CD8-positive, alpha-beta memory T cell (primary cell): Measurements from ENCODE around the gene OR10A2. TPM values are rescaled to one million over a fixed set of nuclear protein-coding genes. Genes with fewer than 3 reads are reported as not detected.
"Not testable (repeated sequence)": the region's sequence is repeated elsewhere in the genome, so short reads cannot be mapped to it uniquely, and the experiment has no call there.

Experiments
- CTCF ChIA-PET: fragments of 350-600 bp; sonication (Branson Sonifier 250); formaldehyde crosslinking; loops from one replicate; lab custom pipeline; 2021; ENCODE audit warnings: antibody characterized with exemption; lab: Charles Lee
- POLR2A ChIA-PET: fragments of 350-600 bp; sonication (Branson Sonifier 250); formaldehyde crosslinking; loops from one replicate; lab custom pipeline; 2021; ENCODE audit warnings: antibody characterized with exemption; lab: Charles Lee
- DNase-seq, 5 donors: peaks; one replicate each; pipeline versions ENCODE4 v3.0.0 to v3.0.0-alpha.2; 2020 to 2022; ENCODE audit warnings: mixed read lengths in 1 of 5
- H3K27ac ChIP-seq: one replicate; pipeline ENCODE4 v1.7.0; 2013; ENCODE audit warnings: low read depth, mild to moderate bottlenecking, low read length, moderate library complexity
- H3K27me3 ChIP-seq: 2 replicates; pipeline ENCODE4 v1.7.0; 2013; ENCODE audit warnings: low read length, mild to moderate bottlenecking; ENCODE audit not compliant: insufficient read depth, poor library complexity, severe bottlenecking
- H3K36me3 ChIP-seq: 2 replicates; pipeline ENCODE4 v1.7.0; 2013; ENCODE audit warnings: mild to moderate bottlenecking, low read length, moderate library complexity; ENCODE audit not compliant: insufficient read depth
- H3K4me1 ChIP-seq: 2 replicates; pipeline ENCODE4 v1.7.0; 2013; ENCODE audit warnings: mild to moderate bottlenecking, low read length, moderate library complexity; ENCODE audit not compliant: insufficient read depth
- H3K4me3 ChIP-seq: 2 replicates; pipeline ENCODE4 v1.7.0; 2013; ENCODE audit warnings: mild to moderate bottlenecking, low read length
- H3K9me3 ChIP-seq: 2 replicates; pipeline ENCODE4 v1.7.0; 2013; ENCODE audit warnings: mild to moderate bottlenecking, low read length
- H3K27ac Mint-ChIP-seq, 8 donors: one replicate each; pipeline ENCODE4 v1.8.0; 2020 to 2021; ENCODE audit warnings: mixed read lengths in 8 of 8, mild to moderate bottlenecking in 6 of 8, inconsistent platforms in 3 of 8, moderate library complexity in 3 of 8
- H3K27me3 Mint-ChIP-seq, 2 donors: one replicate each; pipeline ENCODE4 v1.8.0; 2020 to 2021; ENCODE audit warnings: mixed read lengths in 2 of 2, mild to moderate bottlenecking in 1 of 2, moderate library complexity in 1 of 2
- H3K36me3 Mint-ChIP-seq, 3 donors: one replicate each; pipeline ENCODE4 v1.8.0; 2020 to 2021; ENCODE audit warnings: mixed read lengths in 3 of 3, inconsistent platforms in 1 of 3, mild to moderate bottlenecking in 1 of 3
- H3K4me1 Mint-ChIP-seq, 3 donors: one replicate each; pipeline ENCODE4 v1.8.0; 2020 to 2021; ENCODE audit warnings: mixed read lengths in 3 of 3, inconsistent platforms in 1 of 3, mild to moderate bottlenecking in 1 of 3
- H3K4me3 Mint-ChIP-seq, 7 donors: one replicate each; pipeline ENCODE4 v1.8.0; 2020 to 2021; ENCODE audit warnings: mixed read lengths in 7 of 7, mild to moderate bottlenecking in 6 of 7, moderate library complexity in 4 of 7, inconsistent platforms in 2 of 7
- H3K9me3 Mint-ChIP-seq, 5 donors: one replicate each; pipeline ENCODE4 v1.8.0; 2020 to 2022; ENCODE audit warnings: mixed read lengths in 5 of 5, mild to moderate bottlenecking in 3 of 5, moderate library complexity in 2 of 5, inconsistent platforms in 1 of 5
- polyA plus RNA-seq: library from polyadenylated mRNA; unstranded; fragments of 300-500 nt; fragmentation: Illumina TruSeq; gene quantifications from one replicate; pipeline ENCODE4 v1.2.3, GENCODE V29; 2021
- total RNA-seq, 2 experiments: library from RNA; stranded (reverse); gene quantifications; one replicate each; pipeline ENCODE4 v1.2.3, GENCODE V29; 2021

Gene OR10A2
- total and polyA plus RNA-seq, 3 experiments from 2014 or later: not detected

DNA sequence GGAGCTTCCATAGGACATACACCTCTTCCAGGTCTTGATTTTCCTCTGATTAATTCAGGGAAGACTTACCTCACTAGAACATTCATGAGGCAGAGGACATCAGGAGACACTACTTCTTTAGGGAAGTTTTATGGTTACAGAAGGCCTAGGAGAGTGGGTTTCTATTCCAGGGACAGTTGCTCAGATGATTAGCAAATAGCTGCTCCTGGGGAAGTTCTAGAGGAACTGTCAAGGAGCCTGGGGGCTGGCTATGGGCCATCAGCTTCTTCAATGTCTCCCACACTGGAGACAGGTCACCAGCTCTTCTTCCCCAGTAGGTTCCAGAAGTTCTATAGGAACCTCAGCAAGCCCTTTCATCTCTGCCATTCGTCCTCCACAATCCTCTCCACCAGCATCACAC, 28.8 kb upstream of the OR10A2 start:
- no peak overlapping the region for H3K4me3 Mint-ChIP-seq
- no peak overlapping the region for H3K27ac Mint-ChIP-seq
- Histone ChIP-seq H3K4me3 (no peak overlapping the region), H3K9me3 (no peaks in the 10 kb centered on the region), H3K36me3 (no peaks in the 10 kb centered on the region), H3K27ac (no peak overlapping the region), H3K27me3 (no peaks in the 10 kb centered on the region), H3K4me1 (no peaks in the 10 kb centered on the region)
- no peaks in the 10 kb centered on the region for H3K9me3 Mint-ChIP-seq
- POLR2A ChIA-PET: no interaction called here
- no peaks in the 10 kb centered on the region for H3K4me1 Mint-ChIP-seq
- CTCF ChIA-PET: no interaction called here
- no peaks in the 10 kb centered on the region for H3K36me3 Mint-ChIP-seq
- peaks cover 2 to 15% of the 10 kb centered on the region in 2 donors for H3K27me3 Mint-ChIP-seq
- no peak for DNase-seq

DNA sequence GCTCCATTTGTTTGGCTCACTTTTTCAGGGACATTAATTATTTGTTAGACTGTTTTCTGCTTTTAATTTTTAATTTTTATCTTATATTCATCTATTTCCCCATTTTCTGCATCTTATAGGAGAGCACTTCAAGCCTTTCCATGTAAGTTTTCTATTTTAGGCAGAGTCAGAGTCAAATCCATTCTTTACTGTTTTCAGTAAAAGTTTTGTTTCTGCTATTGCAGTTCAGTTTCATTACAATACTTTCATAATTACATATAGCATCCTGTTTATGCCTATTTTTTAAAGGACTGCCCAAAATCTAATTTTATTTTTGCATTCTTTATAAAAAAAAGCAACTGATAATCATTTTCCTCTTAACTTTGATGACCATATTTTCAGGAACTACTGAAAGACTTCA, 21.2 kb upstream of the OR10A2 start:
- no peak overlapping the region for H3K4me3 Mint-ChIP-seq
- POLR2A ChIA-PET: no interaction called here
- H3K27me3 ChIP-seq: no peaks in the 10 kb centered on the region
- no peaks in the 10 kb centered on the region for H3K4me1 ChIP-seq
- H3K27ac ChIP-seq: no peak overlapping the region
- H3K36me3 Mint-ChIP-seq: peaks cover 0 to 1% (median 0%) of the 10 kb centered on the region in 3 donors
- no peaks in the 10 kb centered on the region for H3K4me1 Mint-ChIP-seq
- H3K27ac Mint-ChIP-seq: no peak overlapping the region
- CTCF ChIA-PET: no interaction called here
- no peak overlapping the region for H3K4me3 ChIP-seq
- H3K27me3 Mint-ChIP-seq: peaks cover 4 to 36% of the 10 kb centered on the region in 2 donors
- no peak for DNase-seq
- H3K9me3 Mint-ChIP-seq: peaks cover 0 to 3% (median 0%) of the 10 kb centered on the region in 5 donors
- no peaks in the 10 kb centered on the region for H3K36me3 ChIP-seq
- H3K9me3 ChIP-seq: no peaks in the 10 kb centered on the region

DNA sequence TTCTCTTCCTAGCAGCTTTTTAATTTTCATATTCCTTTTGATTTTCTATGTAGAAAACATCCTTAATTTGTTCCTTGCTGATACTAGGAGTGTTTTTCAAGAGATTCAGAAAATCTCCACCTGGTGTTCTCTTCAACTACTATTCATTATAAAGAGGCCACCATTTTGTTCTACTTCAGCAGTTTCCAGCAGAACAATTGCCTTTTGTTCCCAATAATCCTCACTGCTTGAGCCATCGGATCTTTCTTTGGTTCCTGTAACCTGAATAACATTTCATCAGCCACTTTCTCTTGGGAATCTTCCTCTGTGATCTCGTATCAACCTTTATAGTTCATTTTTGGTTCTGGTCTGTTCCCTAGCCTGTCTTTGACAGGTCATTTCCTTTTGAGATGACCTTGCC, 19.2 kb upstream of the OR10A2 start:
- CTCF ChIA-PET: interaction anchor here (1.2 kb wide), 1 partner anchor 30 kb away, joined by 5 read pairs; no protein-coding TSS in a partner anchor
- H3K27me3 Mint-ChIP-seq: peaks cover 10 to 44% of the 10 kb centered on the region in 2 donors
- Histone ChIP-seq H3K9me3 (no peaks in the 10 kb centered on the region), H3K27ac (no peak overlapping the region), H3K36me3 (no peaks in the 10 kb centered on the region), H3K4me1 (no peaks in the 10 kb centered on the region), H3K4me3 (no peak overlapping the region), H3K27me3 (no peaks in the 10 kb centered on the region)
- DNase-seq: no peak
- no peak overlapping the region for H3K27ac Mint-ChIP-seq
- no peaks in the 10 kb centered on the region for H3K4me1 Mint-ChIP-seq
- POLR2A ChIA-PET: no interaction called here
- H3K9me3 Mint-ChIP-seq: peaks cover 0 to 3% (median 0%) of the 10 kb centered on the region in 5 donors
- peaks cover 0 to 1% (median 0%) of the 10 kb centered on the region in 3 donors for H3K36me3 Mint-ChIP-seq
- H3K4me3 Mint-ChIP-seq: no peak overlapping the region

DNA sequence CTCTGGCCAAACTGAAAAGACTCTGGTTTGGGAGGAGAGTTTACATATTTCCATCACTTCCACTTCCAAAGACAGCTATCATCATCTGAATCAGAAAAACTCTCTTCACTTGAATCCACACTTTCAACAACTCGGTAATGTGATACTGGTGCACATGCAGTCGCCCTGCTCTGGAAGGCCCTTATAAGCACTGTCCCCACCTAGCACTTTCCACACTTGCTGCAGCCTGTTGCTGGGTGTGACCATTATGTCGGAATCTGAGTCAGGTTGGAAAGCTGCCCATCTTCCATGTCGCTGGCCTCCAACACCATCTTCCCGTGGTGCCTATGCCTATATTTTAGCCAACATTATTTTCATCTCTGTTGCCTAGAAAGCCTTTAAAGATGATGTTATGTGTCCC, 18.5 kb upstream of the OR10A2 start:
- Histone ChIP-seq H3K9me3 (no peaks in the 10 kb centered on the region), H3K27ac (no peak overlapping the region), H3K36me3 (no peaks in the 10 kb centered on the region), H3K27me3 (no peaks in the 10 kb centered on the region), H3K4me3 (no peak overlapping the region), H3K4me1 (no peaks in the 10 kb centered on the region)
- DNase-seq: no peak
- peaks cover 0 to 1% (median 0%) of the 10 kb centered on the region in 3 donors for H3K36me3 Mint-ChIP-seq
- H3K27ac Mint-ChIP-seq: no peak overlapping the region
- H3K27me3 Mint-ChIP-seq: peaks cover 10 to 49% of the 10 kb centered on the region in 2 donors
- H3K9me3 Mint-ChIP-seq: peaks cover 0 to 3% (median 0%) of the 10 kb centered on the region in 5 donors
- H3K4me1 Mint-ChIP-seq: no peaks in the 10 kb centered on the region
- POLR2A ChIA-PET: no interaction called here
- CTCF ChIA-PET: no interaction called here
- H3K4me3 Mint-ChIP-seq: no peak overlapping the region

DNA sequence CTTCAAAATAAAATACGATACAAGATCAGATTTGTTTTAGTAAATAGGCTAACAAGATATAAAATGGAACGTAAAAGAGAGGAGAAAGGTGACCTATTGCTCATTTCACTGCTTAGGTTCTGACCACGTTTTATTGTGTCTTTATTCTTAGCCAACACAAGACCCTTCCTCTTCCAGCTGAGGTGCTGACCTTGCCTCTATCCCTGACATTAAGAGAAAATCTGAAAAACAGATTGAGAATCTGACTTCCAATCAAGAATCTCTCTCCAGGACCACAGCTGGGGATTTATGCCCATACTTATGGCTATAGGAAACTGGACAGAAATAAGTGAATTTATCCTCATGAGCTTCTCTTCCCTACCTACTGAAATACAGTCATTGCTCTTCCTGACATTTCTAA, 17.5 kb upstream of the OR10A2 start, which contains the start of gene OR10A5:
Gene OR10A5, plus strand, starts transcription at position 301 of the 400 bp plus-strand sequence. Its CDS starts 0 bp downstream, at position 301.
- Mint-ChIP-seq H3K4me1 (no peaks in the 10 kb centered on the region), H3K27me3 (peaks cover 10 to 54% of the 10 kb centered on the region in 2 donors), H3K9me3 (peaks cover 0 to 3% (median 0%) of the 10 kb centered on the region in 5 donors), H3K27ac (no peak within 1 kb of the TSS), H3K4me3 (no peak within 1 kb of the TSS), H3K36me3 (peaks cover 0 to 1% (median 0%) of the 10 kb centered on the region in 3 donors)
- H3K27me3 ChIP-seq: no peaks in the 10 kb centered on the region
- H3K27ac ChIP-seq: no peak within 1 kb of the TSS
- H3K36me3 ChIP-seq: no peaks in the 10 kb centered on the region
- H3K4me1 ChIP-seq: no peaks in the 10 kb centered on the region
- H3K9me3 ChIP-seq: no peaks in the 10 kb centered on the region
- POLR2A ChIA-PET: no interaction called here
- H3K4me3 ChIP-seq: no peak within 1 kb of the TSS
- CTCF ChIA-PET: no interaction called here
- DNase-seq: no peak

DNA sequence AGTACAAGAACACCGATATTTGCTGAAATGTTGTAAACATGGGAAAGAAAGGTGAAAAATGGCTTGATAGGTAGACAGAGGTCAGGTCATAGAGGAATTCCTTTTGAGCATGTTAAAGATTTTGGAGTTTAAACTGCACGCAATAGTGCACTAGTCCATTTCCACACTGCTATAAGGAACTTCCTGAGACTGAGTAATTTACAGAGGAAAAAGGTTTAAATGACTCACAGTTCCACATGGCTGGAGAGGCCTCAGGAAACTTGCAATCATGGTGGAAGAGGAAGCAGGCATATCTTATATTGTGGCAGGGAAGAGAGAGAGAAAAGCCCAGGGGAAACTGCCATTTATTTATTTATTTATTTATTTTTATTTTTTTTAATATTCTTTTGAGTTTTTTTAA, 12.3 kb upstream of the OR10A2 start:
- ChIA-PET POLR2A (no interaction called here), CTCF (no interaction called here)
- Histone ChIP-seq H3K36me3 (no peaks in the 10 kb centered on the region), H3K9me3 (no peaks in the 10 kb centered on the region), H3K27me3 (no peaks in the 10 kb centered on the region), H3K4me1 (no peaks in the 10 kb centered on the region), H3K4me3 (no peak overlapping the region), H3K27ac (no peak overlapping the region)
- Mint-ChIP-seq H3K9me3 (peaks cover 6 to 18% (median 8%) of the 10 kb centered on the region in 5 donors), H3K36me3 (peaks cover 0 to 1% (median 0%) of the 10 kb centered on the region in 3 donors), H3K27me3 (peaks cover 10 to 30% of the 10 kb centered on the region in 2 donors), H3K4me1 (no peaks in the 10 kb centered on the region), H3K27ac (no peak overlapping the region), H3K4me3 (no peak overlapping the region)
- DNase-seq: no peak

DNA sequence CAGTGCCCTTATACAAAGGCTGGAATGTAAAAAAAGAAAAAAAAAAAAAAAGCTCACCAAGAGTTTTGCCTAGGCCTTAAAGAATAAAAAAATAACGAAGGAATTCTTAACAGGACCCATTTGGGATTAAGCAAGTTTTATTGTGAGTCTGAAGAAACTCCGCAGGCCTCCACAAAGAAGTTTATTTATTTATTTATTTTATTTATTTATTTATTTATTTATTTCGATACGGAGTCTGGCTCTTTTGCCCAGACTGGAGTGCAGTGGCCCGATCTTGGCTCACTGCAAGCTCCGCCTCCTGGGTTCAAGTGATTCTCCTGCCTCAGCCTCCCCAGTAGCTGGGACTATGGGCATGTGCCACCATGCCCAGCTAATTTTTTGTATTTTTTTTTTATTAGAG, 8.1 kb upstream of the OR10A2 start:
- CTCF ChIA-PET, H3K9me3 ChIP-seq, POLR2A ChIA-PET, H3K36me3 ChIP-seq, H3K4me1 ChIP-seq, H3K4me3 ChIP-seq, H3K4me3 Mint-ChIP-seq, H3K27me3 ChIP-seq, H3K27ac Mint-ChIP-seq, H3K4me1 Mint-ChIP-seq, H3K36me3 Mint-ChIP-seq, DNase-seq, H3K27ac ChIP-seq: not testable (repeated sequence)
- peaks cover 4 to 23% (median 8%) of the 10 kb centered on the region in 5 donors for H3K9me3 Mint-ChIP-seq
- H3K27me3 Mint-ChIP-seq: peaks cover 7 to 11% of the 10 kb centered on the region in 2 donors

DNA sequence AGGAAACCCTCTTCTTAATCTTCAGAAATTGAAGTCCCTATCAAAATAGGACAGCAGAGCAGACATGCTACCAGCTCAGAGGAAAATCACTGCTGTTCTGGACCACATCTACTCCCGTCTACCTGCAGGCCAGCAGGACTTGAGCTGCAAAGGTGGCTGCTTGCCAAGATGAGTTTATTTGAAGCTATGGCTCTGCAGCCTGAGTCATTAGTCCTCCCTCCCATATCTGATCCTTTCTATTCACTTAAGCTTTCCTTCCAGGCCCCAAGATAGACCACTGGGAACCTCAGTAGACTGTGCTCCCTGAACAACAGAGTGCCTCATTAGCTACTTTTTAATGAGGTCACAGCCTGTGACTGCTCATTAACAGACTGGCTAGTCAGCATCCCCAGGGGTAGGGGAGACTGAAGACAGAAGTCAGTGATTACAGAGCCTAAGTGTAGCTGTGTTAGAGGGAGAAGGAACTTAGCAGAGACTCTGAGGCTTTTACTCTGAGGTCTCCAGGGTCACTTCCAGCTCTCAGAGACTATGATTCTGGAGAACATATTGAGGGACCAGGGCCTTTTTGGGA, 6.8 kb upstream of the OR10A2 start:
- no peak overlapping the region for H3K4me3 Mint-ChIP-seq
- POLR2A ChIA-PET: no interaction called here
- no peaks in the 10 kb centered on the region for H3K4me1 Mint-ChIP-seq
- no peaks in the 10 kb centered on the region for H3K36me3 Mint-ChIP-seq
- H3K27me3 ChIP-seq: no peaks in the 10 kb centered on the region
- peaks cover 4 to 20% (median 9%) of the 10 kb centered on the region in 5 donors for H3K9me3 Mint-ChIP-seq
- DNase-seq: no peak
- no peaks in the 10 kb centered on the region for H3K4me1 ChIP-seq
- CTCF ChIA-PET: no interaction called here
- H3K27me3 Mint-ChIP-seq: peaks cover 7 to 9% of the 10 kb centered on the region in 2 donors
- H3K36me3 ChIP-seq: no peaks in the 10 kb centered on the region
- no peak overlapping the region for H3K4me3 ChIP-seq
- no peaks in the 10 kb centered on the region for H3K9me3 ChIP-seq
- H3K27ac Mint-ChIP-seq: no peak overlapping the region
- no peak overlapping the region for H3K27ac ChIP-seq
